NT2/D1 (cell line): ENCODE results near the gene TSGA10.

Experiments
- SUZ12 ChIP-seq: IDR thresholded peaks from 2 replicates; pipeline ENCODE4 v1.6.1; 2011; ENCODE audit not compliant: insufficient read length, insufficient read depth; ENCODE audit errors: extremely low read depth
- YY1 ChIP-seq: IDR thresholded peaks from 2 replicates; pipeline ENCODE4 v1.6.1; 2011; ENCODE audit not compliant: insufficient read length, insufficient read depth

GRCh38 chr2:99067871-99068625, 86.7 kb downstream of the TSGA10 start:
- TF ChIP-seq YY1 = no peak
- no peak for TF ChIP-seq SUZ12
